Hepatic stellate cell (primary cell): Measurements from ENCODE around the gene FAIM.
"Not testable (repeated sequence)": the region's sequence is repeated elsewhere in the genome, so short reads cannot be mapped to it uniquely, and the experiment has no call there.

ENCODE experiments used
- DNase-seq: peaks from one replicate; pipeline ENCODE4 v3.0.0; 2011; ENCODE audit warnings: low spot score

Gene FAIM

GRCh38 chr3:138680974-138681373 lies 72.4 kb downstream of the FAIM start:
- DNase-seq = not testable (repeated sequence)

GRCh38 chr3:138681463-138682220 lies 73.1 kb downstream of the FAIM start:
- DNase-seq = no peak

- DNase-seq = no peak
Observed at GRCh38 chr3:138682648-138683047, 74.1 kb downstream of the FAIM start.
